D721Med (cell line): ENCODE data around the gene FMO2.

ENCODE experiments used
- DNase-seq: peaks from one replicate; pipeline ENCODE4 v3.0.0; 2011; ENCODE audit warnings: low spot score; ENCODE audit not compliant: insufficient read length
- FAIRE-seq: peaks from 2 replicates; lab custom pipeline; 2011; peaks lifted over from hg19 to GRCh38; lab: Jason Lieb, UNC
- TF ChIP-seq, protein P1 (sequence below): IDR thresholded peaks from 2 replicates; pipeline ENCODE4 v1.5.1; 2012; ENCODE audit warnings: mild to moderate bottlenecking, control low read depth; ENCODE audit not compliant: insufficient read depth; ENCODE audit errors: missing control alignments

Gene FMO2, protein sequence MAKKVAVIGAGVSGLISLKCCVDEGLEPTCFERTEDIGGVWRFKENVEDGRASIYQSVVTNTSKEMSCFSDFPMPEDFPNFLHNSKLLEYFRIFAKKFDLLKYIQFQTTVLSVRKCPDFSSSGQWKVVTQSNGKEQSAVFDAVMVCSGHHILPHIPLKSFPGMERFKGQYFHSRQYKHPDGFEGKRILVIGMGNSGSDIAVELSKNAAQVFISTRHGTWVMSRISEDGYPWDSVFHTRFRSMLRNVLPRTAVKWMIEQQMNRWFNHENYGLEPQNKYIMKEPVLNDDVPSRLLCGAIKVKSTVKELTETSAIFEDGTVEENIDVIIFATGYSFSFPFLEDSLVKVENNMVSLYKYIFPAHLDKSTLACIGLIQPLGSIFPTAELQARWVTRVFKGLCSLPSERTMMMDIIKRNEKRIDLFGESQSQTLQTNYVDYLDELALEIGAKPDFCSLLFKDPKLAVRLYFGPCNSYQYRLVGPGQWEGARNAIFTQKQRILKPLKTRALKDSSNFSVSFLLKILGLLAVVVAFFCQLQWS

DNA sequence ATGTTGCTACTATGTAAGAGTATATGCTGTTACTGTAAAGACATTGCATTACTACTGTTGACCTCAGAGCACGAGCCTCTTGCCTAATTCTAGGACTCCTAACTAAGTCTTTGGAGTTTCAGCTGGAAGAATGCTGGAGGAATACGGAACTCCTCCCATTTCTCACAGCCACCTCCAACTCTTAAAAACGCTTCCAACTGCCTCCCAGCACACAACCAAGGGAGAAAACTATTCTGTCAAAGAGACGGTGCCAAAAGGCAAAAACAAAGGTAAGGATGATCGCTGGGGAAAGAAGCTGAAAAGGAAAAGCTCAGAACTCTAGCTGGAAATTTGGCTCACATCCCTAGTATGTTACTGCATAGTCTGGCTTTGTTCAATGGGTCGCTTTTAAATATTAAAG is at the start of gene FMO2:
Gene FMO2 (plus strand): TSS at position 210 of the 400 bp plus-strand sequence. CDS start 414 bp downstream, outside the sequence.
- TF ChIP-seq, protein P1, sequence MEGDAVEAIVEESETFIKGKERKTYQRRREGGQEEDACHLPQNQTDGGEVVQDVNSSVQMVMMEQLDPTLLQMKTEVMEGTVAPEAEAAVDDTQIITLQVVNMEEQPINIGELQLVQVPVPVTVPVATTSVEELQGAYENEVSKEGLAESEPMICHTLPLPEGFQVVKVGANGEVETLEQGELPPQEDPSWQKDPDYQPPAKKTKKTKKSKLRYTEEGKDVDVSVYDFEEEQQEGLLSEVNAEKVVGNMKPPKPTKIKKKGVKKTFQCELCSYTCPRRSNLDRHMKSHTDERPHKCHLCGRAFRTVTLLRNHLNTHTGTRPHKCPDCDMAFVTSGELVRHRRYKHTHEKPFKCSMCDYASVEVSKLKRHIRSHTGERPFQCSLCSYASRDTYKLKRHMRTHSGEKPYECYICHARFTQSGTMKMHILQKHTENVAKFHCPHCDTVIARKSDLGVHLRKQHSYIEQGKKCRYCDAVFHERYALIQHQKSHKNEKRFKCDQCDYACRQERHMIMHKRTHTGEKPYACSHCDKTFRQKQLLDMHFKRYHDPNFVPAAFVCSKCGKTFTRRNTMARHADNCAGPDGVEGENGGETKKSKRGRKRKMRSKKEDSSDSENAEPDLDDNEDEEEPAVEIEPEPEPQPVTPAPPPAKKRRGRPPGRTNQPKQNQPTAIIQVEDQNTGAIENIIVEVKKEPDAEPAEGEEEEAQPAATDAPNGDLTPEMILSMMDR = no peak
- DNase-seq = no peak
- peak; percentile 11 for FAIRE-seq

DNA sequence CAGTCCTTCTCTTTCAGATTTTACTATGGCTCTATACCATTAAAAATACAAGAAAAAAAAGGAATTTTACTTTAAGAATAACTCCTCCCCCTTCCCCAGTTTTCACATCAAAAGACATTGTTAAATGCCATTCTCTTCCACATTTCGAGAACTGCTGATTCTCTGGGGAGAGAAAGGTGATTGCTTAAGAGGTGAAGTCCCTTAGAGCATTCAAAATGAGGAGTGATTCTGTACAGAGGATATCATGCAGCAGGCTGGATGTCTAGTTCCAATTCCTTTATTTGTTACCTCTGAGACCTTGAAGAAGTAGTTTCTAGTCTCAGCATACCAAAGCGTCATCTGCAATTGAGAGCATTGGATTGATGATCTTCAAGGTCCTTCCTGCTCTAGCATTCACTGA is 47.5 kb upstream of the FMO2 start:
- no peak for DNase-seq
- TF ChIP-seq, protein P1 = no peak
- no peak for FAIRE-seq

DNA sequence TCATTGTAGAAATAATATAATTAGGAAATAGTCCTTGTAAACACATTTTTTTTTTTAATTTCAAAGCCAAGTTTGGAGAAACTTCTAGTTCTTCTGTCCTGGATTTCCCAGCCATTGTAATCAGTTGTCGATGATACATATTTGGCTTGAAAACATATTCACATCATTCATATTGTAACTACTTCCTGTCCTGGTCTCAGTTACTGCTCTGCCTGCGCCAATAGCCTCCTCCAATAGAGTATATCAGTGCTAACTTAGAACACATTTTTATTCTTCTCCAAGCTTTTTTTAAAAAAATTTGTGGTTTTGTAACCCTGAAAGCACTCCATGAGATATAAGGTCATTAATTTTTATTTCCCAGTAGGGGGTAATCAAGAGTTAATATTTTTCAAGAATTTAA is 46.1 kb upstream of the FMO2 start:
- DNase-seq (no peak), FAIRE-seq (peak; percentile 35)
- TF ChIP-seq, protein P1 = no peak

DNA sequence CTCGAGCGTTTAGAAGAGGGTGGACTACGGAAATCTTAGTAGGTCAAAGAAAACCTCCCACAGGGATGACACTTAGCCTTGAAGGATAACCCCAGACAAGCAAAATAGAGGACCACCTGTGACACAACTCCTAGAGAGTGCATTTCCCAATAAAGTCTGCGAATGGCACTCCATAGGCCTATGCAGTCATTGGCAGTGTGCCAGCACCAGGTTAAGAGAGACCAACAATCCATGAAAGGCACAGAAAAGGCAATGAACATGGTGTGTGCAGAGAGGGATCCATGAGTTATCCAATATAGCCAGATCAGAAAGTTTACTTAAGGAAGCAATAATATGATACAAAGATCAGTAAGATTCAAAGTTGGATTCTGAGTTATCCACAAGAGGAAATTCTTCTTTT is 45.2 kb upstream of the FMO2 start:
- DNase-seq = no peak
- TF ChIP-seq, protein P1 = no peak
- no peak for FAIRE-seq

DNA sequence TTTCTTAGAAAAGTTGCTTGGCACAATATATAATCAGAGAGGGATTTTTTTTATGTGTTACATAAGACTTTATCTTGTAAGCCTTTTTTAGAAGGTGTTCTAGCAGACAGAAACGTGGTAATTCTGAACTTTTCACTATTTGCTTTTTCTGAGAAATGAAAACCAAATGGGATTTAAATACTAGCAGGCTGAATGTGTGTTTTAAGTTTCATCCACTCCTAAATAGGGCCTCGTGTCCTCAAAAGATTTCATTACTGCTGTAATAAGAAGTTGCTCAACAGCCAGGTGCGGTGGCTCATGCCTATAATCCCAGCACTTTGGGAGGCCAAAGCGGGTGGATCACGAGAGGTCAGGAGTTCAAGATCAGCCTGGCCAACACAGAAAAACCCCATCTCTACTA is 44.7 kb upstream of the FMO2 start:
- DNase-seq (no peak), FAIRE-seq (no peak)
- TF ChIP-seq, protein P1 = no peak

DNA sequence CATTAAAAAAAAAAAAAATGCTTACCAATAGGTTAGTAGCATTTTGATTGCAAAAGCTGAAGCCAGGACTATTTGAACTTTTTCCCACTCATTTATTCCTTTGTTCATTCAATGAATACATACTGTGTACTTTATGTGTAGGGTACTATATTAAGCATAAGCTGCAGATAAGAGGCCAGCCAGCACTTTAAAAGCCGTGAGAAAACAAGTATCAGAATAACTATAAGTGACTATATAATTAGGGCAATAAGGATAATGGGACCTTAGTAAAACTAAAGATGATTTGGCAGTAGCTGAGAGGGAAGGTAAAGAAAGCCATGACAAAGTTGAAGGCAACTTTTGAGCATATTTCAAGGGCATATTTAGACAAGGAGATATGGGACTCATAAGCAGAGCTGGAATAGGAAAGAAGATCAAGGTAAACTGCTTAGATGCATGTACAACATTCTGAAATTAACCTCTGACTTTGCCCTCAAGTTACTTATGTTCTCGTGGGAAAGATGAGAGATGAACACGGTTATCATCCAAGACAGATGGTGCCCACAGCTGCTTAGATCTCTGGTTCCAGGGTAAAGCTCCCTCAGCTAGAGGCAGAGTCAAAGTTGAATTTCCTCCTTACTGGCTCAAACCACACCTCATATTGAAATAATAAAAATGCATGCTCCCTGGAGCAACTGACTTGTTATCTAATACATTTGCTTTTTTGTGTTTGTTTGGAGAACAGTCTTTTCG is 44.0 kb upstream of the FMO2 start:
- FAIRE-seq = peak; percentile 98
- DNase-seq = no peak
- TF ChIP-seq, protein P1 = no peak
